GM12891 (cell line): ENCODE measurements around the gene CYTH4.

Experiments
- POLR2A ChIP-seq: IDR thresholded peaks from 2 replicates; pipeline ENCODE4 v1.6.1; 2011; ENCODE audit warnings: low read depth, low read length, control low read depth
- POLR2AphosphoS5 ChIP-seq: IDR thresholded peaks from 2 replicates; pipeline ENCODE4 v1.6.1; 2011; ENCODE audit warnings: low read depth, low read length, control low read depth
- SPI1 ChIP-seq: IDR thresholded peaks from 2 replicates; pipeline ENCODE4 v1.6.1; 2011; ENCODE audit warnings: low read depth, low read length, control low read depth
- TAF1 ChIP-seq: IDR thresholded peaks from 2 replicates; pipeline ENCODE4 v1.6.1; 2011; ENCODE audit warnings: low read depth, low read length, control low read depth

GRCh38 chr22:37318364-37319109, 36.2 kb downstream of the CYTH4 start:
- no peak for TF ChIP-seq POLR2A
- TF ChIP-seq POLR2AphosphoS5: no peak
- no peak for TF ChIP-seq SPI1
- no peak for TF ChIP-seq TAF1
